ENCODE data around the gene OR6M1. TPM values are rescaled to one million over a fixed set of nuclear protein-coding genes. Genes with fewer than 3 reads are reported as not detected.

Gene OR6M1
- total and polyA plus RNA-seq, 12 donors = not detected

DNA sequence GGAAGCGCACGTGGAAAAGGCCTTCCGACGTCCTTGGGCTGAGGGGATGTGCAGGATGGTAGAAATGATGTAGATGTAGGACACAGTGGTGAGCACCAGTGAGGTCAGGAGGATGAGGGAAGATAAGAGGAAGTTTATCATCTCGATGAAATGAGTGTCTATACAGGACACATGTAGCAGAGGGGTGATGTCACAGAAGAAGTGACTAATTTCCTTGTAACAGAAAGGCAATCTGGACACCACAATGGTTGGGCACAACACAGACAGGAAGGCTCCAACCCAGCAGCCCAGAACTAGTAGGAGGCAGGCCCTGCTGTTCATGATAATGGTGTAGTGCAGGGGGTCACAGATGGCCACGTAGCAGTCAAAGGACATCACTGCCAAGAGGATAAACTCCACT, 35.0 kb upstream of the OR6M1 start:
- Histone ChIP-seq H3K4me1 (no peaks in the 10 kb centered on the region), H3K9me3 (no peaks in the 10 kb centered on the region), H3K4me3 (no peak overlapping the region), H3K27me3 (peaks cover 0 to 7% (median 0%) of the 10 kb centered on the region in 7 donors), H3K27ac (no peak overlapping the region), H3K36me3 (no peaks in the 10 kb centered on the region)
- DNase-seq (no peak), ATAC-seq (no peak)
- TF ChIP-seq, protein P1, sequence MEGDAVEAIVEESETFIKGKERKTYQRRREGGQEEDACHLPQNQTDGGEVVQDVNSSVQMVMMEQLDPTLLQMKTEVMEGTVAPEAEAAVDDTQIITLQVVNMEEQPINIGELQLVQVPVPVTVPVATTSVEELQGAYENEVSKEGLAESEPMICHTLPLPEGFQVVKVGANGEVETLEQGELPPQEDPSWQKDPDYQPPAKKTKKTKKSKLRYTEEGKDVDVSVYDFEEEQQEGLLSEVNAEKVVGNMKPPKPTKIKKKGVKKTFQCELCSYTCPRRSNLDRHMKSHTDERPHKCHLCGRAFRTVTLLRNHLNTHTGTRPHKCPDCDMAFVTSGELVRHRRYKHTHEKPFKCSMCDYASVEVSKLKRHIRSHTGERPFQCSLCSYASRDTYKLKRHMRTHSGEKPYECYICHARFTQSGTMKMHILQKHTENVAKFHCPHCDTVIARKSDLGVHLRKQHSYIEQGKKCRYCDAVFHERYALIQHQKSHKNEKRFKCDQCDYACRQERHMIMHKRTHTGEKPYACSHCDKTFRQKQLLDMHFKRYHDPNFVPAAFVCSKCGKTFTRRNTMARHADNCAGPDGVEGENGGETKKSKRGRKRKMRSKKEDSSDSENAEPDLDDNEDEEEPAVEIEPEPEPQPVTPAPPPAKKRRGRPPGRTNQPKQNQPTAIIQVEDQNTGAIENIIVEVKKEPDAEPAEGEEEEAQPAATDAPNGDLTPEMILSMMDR (IDR thresholded peaks at IDR 0.05) = no peak
- intact Hi-C loops (cut with DNase I) = no loop called here
- 53% methylated on average over 6 of the region's 6 CpGs for WGBS, 2 donors

GRCh38 chr11:123839131-123839530, 33.0 kb upstream of the OR6M1 start:
- Histone ChIP-seq H3K27ac (no peak overlapping the region), H3K27me3 (peaks cover 0 to 7% (median 0%) of the 10 kb centered on the region in 7 donors), H3K9me3 (no peaks in the 10 kb centered on the region), H3K36me3 (no peaks in the 10 kb centered on the region), H3K4me1 (no peaks in the 10 kb centered on the region), H3K4me3 (no peak overlapping the region)
- ATAC-seq (no peak), DNase-seq (no peak)
- TF ChIP-seq, protein P1 (IDR thresholded peaks at IDR 0.05) = no peak
- intact Hi-C loops (cut with DNase I) = no loop called here
- 86 to 90% methylated on average over 5 of the region's 5 CpGs for WGBS, 2 donors

- Histone ChIP-seq H3K4me1 (no peaks in the 10 kb centered on the region), H3K27me3 (peaks cover 0 to 7% (median 0%) of the 10 kb centered on the region in 7 donors), H3K27ac (no peak overlapping the region), H3K4me3 (no peak overlapping the region), H3K36me3 (no peaks in the 10 kb centered on the region), H3K9me3 (no peaks in the 10 kb centered on the region)
- no peak for DNase-seq
- no peak for ATAC-seq
- WGBS, 2 donors = 53 to 57% methylated on average over 1 of the region's 1 CpG
- intact Hi-C loops (cut with DNase I) = no loop called here
- TF ChIP-seq, protein P1 (IDR thresholded peaks at IDR 0.05) = no peak
Measured at GRCh38 chr11:123838659-123839058, 32.5 kb upstream of the OR6M1 start.

- no peaks in the 10 kb centered on the region for H3K4me1 ChIP-seq
- intact Hi-C loops (cut with DNase I) = no loop called here
- no peak for ATAC-seq
- no peak for DNase-seq
- TF ChIP-seq, protein P1 (IDR thresholded peaks at IDR 0.05) = no peak
- H3K36me3 ChIP-seq = no peaks in the 10 kb centered on the region
- H3K4me3 ChIP-seq = no peak overlapping the region
- peaks cover 0 to 7% (median 0%) of the 10 kb centered on the region in 7 donors for H3K27me3 ChIP-seq
- H3K9me3 ChIP-seq = no peaks in the 10 kb centered on the region
- 31 to 36% methylated on average over 3 of the region's 3 CpGs for WGBS, 2 donors
- no peak overlapping the region for H3K27ac ChIP-seq
Measured at GRCh38 chr11:123838199-123838598, 32.0 kb upstream of the OR6M1 start.
